NCI-H2227 (cell line): ENCODE data around the gene ARHGAP9.
A peak's percentile ranks its signal among the peaks of the same experiment; 100 is the strongest.
"Not testable (repeated sequence)": the region's sequence is repeated elsewhere in the genome, so short reads cannot be mapped to it uniquely, and the experiment has no call there.

ENCODE experiments used
- DNase-seq: peaks from one replicate; lab custom pipeline; 2025; ENCODE audit not compliant: unreplicated experiment; lab: John Stamatoyannopoulos, UW

Gene ARHGAP9

DNA sequence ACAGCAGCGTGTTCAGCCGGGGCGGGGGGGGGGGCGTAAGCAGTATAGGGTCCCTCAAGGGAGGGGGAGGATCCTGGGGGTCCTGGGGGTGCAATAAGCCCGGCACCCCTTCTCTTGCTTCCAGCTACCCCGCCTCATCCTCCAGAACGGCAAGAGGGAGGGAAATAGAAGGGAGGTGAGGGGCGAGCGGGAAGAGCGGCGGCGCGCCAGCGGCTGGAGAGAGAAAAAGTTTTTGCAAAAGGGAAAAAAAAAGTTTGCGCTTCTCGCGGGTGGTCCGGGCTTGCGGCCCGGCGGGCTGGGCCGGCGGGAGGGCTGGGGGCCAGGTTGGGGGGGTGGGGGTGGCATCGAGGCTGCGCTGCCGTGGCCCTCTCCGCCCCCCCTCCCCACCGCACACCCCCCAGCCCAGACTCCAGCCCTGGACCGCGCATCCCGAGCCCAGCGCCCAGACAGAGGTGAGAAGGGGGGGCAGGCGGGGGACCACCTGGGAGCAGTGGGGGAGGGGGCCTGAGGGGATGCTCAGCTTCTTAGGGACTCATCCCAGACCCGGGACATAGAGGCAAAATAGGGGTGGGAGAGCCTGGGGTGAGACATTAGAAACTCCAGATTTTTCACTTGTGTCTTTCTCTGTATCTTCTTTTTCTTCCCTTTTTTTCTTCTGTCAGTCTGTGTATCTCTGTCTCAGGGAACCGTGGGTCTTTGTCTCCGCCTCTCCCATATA, 19.8 kb downstream of the ARHGAP9 start, which contains the start of gene GLI1:
Gene GLI1 (plus strand): TSS at position 36 of the 718 bp plus-strand sequence. CDS start 3,907 bp downstream, outside the sequence.
- no peak for DNase-seq

GRCh38 chr12:57459055-57459749, 20.5 kb downstream of the ARHGAP9 start:
- peak; percentile 94 for DNase-seq

- no peak for DNase-seq
These were observed 21.0 kb downstream of the ARHGAP9 start for GRCh38 chr12:57458665-57459054.

- no peak for DNase-seq
These were observed 22.8 kb downstream of the ARHGAP9 start for GRCh38 chr12:57456737-57457490.

GRCh38 chr12:57456145-57456700, 23.4 kb downstream of the ARHGAP9 start:
- DNase-seq, result peak; percentile 57

DNA sequence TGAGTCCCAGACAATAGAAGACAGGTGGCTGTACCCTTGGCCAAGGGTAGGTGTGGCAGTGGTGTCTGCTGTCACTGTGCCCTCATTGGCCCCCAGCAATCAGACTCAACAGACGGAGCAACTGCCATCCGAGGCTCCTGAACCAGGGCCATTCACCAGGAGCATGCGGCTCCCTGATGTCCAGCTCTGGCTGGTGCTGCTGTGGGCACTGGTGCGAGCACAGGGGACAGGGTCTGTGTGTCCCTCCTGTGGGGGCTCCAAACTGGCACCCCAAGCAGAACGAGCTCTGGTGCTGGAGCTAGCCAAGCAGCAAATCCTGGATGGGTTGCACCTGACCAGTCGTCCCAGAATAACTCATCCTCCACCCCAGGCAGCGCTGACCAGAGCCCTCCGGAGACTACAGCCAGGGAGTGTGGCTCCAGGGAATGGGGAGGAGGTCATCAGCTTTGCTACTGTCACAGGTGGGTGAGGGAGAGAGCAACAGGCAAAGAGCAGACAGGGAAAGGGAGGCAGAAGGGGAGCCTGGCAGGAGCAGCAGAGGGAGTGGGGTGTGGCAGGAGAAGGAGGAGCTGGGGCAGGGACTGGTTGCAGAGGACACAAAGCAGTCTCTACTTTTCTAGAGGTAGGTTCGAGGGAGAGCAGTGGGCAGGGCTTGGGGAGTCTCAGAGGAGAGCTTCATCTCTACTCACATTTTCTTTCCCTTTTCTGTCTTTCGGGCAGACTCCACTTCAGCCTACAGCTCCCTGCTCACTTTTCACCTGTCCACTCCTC, 24.1 kb downstream of the ARHGAP9 start:
- DNase-seq, result no peak

DNA sequence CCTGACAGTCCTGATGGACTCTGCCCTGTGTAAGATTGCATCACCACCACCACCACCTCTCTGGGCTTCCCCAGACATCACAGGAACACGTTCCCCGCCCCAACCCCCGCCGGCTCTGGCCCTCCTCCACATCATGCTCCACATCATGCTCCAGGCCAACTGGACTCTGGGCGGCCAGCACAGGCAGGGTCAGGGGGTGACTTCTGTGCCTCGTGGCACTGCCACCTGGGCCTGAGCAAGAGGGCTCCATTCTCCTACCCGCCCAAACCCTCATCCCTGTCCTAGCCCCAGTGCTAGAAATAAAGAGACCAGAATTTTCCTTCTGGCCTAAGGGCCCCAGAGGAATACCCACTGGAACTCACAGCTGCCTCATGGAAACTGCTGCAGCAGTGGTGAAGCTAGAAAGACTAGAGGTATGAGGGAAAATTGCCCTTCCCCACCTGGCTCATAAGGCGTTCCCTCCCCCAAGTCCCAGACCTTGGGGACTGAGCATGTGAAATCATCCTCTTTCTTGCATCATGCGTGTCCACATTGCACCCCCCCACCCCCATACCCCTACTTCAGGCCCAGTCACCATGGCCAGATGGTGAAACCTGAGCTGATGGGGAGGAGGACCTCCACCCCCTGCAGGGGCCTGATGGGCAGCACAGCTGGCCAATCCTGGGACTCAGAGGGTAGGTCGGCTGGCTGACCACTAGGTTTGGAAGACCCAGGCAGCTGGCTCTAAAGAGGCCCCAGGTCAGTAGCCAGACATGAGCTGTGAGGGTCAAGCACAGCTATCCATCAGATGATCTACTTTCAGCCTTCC, 24.9 kb downstream of the ARHGAP9 start, which contains the start of gene INHBE:
Gene INHBE (plus strand): TSS at position 742 of the 808 bp plus-strand sequence. CDS start 230 bp downstream, outside the sequence.
- peak; percentile 19 for DNase-seq

GRCh38 chr12:57454213-57454565, 25.5 kb downstream of the ARHGAP9 start:
- DNase-seq, result no peak

DNA sequence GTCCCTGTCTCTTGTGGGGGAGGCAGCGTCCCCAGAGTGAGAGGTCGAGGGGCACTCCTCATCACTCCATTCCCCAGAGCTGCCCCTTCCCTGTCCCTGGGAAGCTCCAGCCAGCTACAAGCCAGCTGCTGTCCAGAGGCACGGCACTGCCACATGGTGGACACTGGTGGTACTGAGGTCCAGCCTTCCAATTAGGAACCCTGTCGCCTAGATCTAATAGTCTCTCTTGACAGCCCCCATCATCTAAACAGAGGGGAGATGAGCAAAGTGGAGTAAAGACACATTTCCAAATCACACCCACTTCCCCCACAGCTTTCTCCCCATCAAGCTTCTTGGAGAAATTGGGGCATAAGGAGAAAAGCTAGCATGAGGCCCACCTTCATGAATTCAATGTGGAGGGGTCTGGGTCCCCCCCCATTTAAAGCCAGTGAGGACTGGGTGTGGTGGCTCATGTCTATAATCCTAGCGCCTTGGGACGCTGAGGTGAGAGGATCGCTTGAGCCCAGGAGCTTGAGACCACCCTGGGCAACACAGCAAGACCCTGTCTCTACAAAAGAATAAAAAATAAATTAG, 26.6 kb downstream of the ARHGAP9 start:
- DNase-seq, result peak; percentile 75

DNA sequence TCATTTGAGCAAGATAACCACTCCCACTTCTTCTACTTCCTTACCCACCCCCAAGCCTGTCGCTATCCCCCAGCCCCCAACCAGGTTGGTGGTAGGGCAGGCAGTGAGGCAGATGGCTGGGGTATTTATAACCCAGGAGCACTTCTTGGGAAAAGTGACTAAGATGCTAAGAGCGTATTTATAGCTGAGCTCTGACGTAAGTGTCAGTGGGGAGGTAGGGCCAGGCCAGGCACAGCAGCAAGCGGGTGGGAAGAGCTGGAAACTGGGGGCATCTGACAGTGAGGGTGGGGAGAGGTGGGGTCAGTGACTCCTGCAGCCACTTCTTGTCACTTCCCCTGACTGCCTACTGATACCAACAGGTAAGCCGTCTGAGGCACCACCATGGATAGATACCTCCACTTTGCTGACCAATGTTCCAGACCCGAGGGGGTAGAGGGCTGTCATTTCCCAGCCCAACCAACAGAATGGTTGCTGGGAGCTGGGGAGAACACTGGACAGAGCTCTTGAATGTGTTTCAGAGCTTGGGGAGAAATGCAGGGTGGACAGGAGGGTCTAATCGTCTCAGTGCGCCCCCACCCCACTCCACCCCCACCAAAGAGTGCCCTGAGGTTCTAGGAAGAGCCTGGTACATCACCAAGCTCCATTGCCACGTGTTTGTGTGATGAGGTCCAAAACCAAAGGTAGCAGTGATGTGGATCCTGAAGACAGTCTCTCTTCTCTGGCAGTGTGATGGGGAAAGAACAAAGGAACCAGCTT, 27.3 kb downstream of the ARHGAP9 start:
- peak; percentile 24 for DNase-seq

DNA sequence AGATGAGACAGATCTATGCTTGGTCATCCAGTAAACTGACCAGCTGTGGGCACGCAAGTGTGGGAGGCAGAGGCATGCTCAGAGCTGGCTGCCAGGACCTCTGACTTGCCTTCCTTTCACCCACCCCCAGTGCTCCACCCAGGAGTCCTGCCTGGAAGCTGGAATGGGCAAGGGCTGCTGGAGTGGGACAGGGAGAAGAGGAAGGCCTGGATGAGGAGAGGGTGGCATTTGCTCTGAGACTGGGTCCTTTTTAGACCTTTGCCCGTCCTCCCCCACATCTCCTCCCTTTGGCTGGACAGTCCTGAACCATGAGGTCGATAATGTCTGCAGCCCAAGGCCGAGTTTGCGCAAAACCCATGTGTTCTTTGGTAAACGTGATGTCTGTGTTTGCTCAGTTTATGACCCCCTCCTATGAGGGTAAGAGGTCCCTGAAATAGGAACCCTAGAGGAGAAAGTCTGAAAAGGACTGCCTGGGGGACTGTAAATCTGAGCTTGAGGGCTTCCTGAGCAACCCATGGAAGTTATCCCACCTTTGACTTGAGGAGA, 28.4 kb downstream of the ARHGAP9 start:
- DNase-seq, result no peak

- DNase-seq, result no peak
These were observed 29.6 kb downstream of the ARHGAP9 start for GRCh38 chr12:57450057-57450456.

GRCh38 chr12:57449375-57449774, 30.3 kb downstream of the ARHGAP9 start:
- no peak for DNase-seq

DNA sequence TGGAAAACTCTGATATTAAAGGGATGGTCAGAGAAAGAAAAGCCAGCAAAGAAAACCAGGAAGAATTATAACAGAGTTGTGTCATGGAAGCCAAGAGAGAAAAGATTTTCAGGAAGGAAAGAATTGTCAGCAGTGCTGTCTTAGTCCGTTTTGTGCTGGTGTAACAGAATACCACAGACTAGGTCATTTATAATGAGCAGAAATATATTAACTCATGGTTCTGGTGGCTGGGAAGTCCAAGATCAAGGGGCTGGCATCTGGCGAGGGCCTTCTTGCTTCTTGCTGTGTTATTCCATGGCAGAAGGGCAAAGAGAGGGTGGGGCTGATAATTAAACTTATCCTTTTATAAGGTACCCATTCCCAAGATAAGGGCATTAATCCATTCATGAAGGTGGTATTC, 31.0 kb downstream of the ARHGAP9 start:
- no peak for DNase-seq

DNA sequence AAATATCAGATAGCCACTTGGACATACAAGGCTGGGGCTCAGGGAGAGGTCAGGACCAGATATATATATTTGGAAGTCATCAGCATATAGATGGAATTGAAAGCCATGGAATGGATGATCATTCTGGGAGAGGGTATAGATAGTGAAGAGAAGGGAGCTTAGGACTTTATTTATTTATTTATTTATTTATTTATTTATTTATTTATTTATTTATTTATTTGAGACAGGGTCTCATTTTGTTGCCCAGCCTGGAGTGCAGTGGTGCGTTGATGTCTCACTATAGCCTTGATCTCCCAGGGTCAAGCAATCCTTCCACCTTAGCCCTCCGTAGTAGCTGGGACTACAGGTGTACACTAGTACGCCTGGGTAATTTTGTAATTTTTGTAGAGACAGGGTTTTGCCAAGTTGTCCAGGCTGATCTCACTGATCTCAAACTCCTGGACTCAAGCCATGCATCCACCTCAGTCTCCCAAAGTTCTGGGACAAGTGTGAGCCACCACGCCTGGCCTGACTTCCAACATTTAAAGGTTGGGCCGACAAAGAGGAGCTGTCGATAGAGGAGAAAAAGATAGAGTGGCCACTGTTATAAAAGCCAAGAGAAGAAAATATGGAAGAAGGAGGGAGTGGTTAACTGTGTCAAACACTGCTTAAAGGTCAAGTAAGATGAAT, 33.2 kb downstream of the ARHGAP9 start:
- no peak for DNase-seq

- DNase-seq, result no peak
These were observed 34.9 kb downstream of the ARHGAP9 start for GRCh38 chr12:57444744-57445143.

DNA sequence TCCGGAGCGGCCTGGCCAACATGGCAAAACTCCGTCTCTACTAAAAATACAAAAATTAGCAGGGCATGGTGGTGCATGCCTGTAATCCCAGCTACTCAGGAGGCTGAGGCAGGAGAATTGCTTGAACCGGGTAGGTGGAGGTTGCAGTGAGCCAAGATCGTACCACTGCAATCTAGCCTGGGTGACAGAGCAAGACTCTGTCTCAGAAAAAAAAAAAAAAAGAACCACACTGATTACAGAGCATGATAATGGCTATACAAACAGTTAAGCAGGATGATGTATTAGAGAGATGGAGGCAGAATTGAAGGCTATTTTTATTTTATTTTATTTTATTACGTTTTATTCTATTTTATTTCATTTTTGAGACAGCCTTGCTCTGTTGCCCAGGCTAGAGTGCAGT, 35.3 kb downstream of the ARHGAP9 start:
- not testable (repeated sequence) for DNase-seq

DNA sequence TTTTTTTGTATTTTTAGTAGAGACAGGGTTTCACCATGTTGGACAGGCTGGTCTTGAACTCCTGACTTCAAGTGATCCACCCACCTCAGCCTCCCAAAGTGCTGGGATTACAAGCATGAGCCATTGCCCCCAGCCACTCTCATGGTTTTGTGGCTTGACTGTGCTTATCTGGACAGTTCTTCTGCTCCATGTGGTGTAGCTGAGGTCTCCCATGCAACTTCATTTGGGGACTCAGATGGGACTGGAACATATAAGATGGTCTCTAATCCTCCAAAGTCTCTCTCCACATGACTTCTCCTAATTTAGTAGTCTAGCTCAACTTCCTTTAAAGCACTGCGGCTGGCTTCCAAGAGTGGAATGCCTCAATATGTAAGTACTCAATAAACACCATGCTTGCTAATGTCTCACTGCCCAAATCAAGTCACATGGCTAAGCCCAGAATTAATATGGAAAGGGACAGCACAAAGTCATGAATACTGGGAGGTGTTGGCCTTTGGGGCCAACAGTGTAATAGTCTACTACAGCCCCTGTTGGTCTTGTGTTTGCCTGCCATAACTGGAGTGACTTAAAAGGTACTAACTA, 37.7 kb downstream of the ARHGAP9 start:
- no peak for DNase-seq
